Activated naive CD4-positive, alpha-beta T cell treated with anti-CD3 and anti-CD28 coated beads for 36 hours (primary cell): ENCODE data around the gene GRAMD1A. TPM values are rescaled to one million over a fixed set of nuclear protein-coding genes. Genes with fewer than 3 reads are reported as not detected.
"Not testable (repeated sequence)": the region's sequence is repeated elsewhere in the genome, so short reads cannot be mapped to it uniquely, and the experiment has no call there.

Experiments used
- CTCF ChIA-PET: fragments of 350-600 bp; sonication (Branson Sonifier 250); formaldehyde crosslinking; loops from one replicate; lab custom pipeline; 2021; ENCODE audit warnings: antibody characterized with exemption; lab: Charles Lee
- DNase-seq: peaks from one replicate; pipeline ENCODE4 v3.0.0-alpha.2; 2020
- H3K27ac Mint-ChIP-seq: one replicate; pipeline ENCODE4 v1.8.0; 2021; ENCODE audit warnings: mild to moderate bottlenecking, mixed read lengths
- H3K27me3 Mint-ChIP-seq: one replicate; pipeline ENCODE4 v1.8.0; 2021; ENCODE audit warnings: low read depth, mixed read lengths
- H3K36me3 Mint-ChIP-seq: one replicate; pipeline ENCODE4 v1.8.0; 2021; ENCODE audit warnings: low read depth, mixed read lengths
- H3K4me1 Mint-ChIP-seq: one replicate; pipeline ENCODE4 v1.8.0; 2021; ENCODE audit warnings: low read depth, mixed read lengths
- H3K4me3 Mint-ChIP-seq: one replicate; pipeline ENCODE4 v1.8.0; 2021; ENCODE audit warnings: mild to moderate bottlenecking, moderate library complexity, mixed read lengths
- H3K9me3 Mint-ChIP-seq: one replicate; pipeline ENCODE4 v1.8.0; 2021; ENCODE audit warnings: mixed read lengths
- intact Hi-C: fragments of 100-400 bp; cut with micrococcal nuclease; formaldehyde crosslinking; loops from one replicate; pipeline ENCODE4 v1.15.1; 2023
- total RNA-seq, 2 experiments: library from RNA; stranded (reverse); gene quantifications; one replicate each; pipeline ENCODE4 v1.2.3, GENCODE V29; 2021

GRAMD1A gene
- total RNA-seq, 2 experiments from 2014 or later, result 117 to 125 TPM

DNA sequence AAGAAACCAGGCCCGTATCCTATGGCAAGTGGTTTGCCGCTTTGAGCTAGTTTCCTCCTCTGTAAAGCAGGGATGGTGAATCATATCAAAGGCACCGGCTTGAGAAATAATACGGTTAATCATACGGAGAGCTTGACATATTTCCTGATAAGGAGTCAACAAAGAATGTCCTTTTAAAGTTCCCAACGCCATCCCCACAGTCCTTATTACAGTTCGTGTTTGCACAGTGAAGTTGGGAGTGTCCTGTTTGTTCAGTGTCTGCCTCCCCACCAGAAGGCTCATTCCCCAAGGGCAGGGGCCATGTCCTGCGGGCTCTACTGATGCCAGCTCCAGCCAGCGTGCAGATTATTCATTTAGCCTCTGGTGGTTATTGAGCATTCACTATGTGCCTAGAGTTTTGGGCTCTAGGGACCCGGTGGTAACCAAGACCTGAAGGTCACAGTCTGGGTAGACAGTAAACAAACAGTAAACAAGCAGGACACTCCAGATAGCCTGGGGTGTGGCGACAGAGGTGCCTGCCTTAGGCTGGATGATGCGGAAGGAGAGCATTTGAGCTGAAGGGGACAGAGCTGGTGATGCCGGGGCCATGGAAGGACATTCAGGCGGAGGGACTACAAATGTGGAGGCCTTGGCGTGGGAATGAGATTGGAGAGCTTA lies 6.3 kb downstream of the GRAMD1A start:
- no peak for DNase-seq
- Mint-ChIP-seq H3K36me3 (peaks cover 36% of the 10 kb centered on the region), H3K27ac (peak overlapping the region; percentile 46), H3K27me3 (no peaks in the 10 kb centered on the region), H3K4me3 (no peak overlapping the region), H3K4me1 (peaks cover 65% of the 10 kb centered on the region), H3K9me3 (no peaks in the 10 kb centered on the region)
- intact Hi-C loops, result no loop called here
- CTCF ChIA-PET, result interaction anchor here (1.5 to 2.0 kb wide), 3 partner anchors 21 to 60 kb away, joined by 3 to 8 read pairs (median 6); no protein-coding TSS in a partner anchor

DNA sequence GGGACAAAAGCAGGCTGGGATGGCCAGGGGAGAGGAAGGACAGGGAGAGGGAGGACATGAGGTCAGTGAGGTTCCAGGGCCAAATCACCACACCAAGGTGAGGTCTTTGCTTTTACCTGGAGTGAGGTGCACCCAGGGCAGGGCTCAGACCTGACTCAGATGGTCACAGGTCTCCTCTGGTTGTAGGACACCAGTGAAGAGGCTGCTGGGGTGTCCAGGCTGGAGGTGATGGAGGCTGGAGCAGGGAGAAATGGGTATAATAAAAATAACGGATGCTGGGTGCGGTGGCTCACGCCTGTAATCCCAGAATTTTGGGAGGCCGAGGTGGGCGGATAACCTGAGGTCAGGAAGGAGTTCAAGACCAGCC lies 6.9 kb downstream of the GRAMD1A start:
- CTCF ChIA-PET, result interaction anchor here (1.5 to 2.0 kb wide), 3 partner anchors 21 to 60 kb away, joined by 3 to 8 read pairs (median 6); no protein-coding TSS in a partner anchor
- Mint-ChIP-seq H3K4me3 (no peak overlapping the region), H3K9me3 (no peaks in the 10 kb centered on the region), H3K4me1 (peaks cover 65% of the 10 kb centered on the region), H3K27ac (peak overlapping the region; percentile 46), H3K36me3 (peaks cover 31% of the 10 kb centered on the region), H3K27me3 (no peaks in the 10 kb centered on the region)
- DNase-seq, result no peak
- intact Hi-C loops, result no loop called here

DNA sequence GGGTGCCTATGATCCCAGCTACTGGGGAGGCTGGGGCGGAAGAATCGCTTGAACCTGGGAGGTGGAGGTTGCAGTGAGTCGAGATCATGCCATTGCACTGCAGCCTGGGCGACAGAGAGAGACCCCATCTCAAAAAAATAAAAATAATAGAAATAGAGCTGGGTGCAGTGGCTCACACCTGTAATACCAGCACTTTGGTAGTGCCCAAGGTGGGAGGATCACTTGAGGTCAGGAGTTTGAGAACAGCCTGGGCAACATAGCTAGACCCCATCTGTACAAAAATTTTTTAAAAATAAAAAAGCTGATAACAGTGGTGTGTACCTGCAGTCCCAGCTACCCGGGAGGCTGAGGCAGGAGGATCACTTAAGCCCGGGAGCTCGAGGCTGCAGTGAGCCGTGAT lies 7.3 kb downstream of the GRAMD1A start:
- H3K27ac Mint-ChIP-seq, H3K4me3 Mint-ChIP-seq, intact Hi-C loops, DNase-seq, H3K27me3 Mint-ChIP-seq, H3K9me3 Mint-ChIP-seq: not testable (repeated sequence)
- H3K4me1 Mint-ChIP-seq, result peaks cover 65% of the 10 kb centered on the region
- H3K36me3 Mint-ChIP-seq, result peaks cover 29% of the 10 kb centered on the region
- CTCF ChIA-PET, result interaction anchor here (1.3 to 2.0 kb wide), 2 partner anchors 34 to 37 kb away, joined by 4 to 8 read pairs; no protein-coding TSS in a partner anchor

DNA sequence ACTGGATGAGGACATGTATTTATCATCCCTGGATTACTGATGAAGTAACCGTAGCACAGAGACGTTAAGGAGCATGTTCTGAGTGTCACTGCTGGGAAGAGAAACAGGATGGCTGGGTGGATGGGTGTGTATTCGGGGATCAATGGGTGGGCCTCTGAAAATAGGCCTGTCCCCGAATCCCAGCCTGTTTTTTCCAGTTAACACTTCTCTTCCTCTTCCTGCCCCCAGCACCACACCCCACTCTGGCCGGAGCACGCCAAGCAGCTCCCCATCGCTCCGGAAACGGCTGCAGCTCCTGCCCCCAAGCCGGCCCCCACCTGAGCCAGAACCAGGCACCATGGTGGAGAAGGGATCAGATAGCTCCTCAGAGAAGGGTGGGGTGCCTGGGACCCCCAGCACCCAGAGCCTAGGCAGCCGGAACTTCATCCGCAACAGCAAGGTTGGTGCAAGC lies 8.8 kb downstream of the GRAMD1A start:
- H3K4me3 Mint-ChIP-seq, result no peak overlapping the region
- no peaks in the 10 kb centered on the region for H3K27me3 Mint-ChIP-seq
- H3K36me3 Mint-ChIP-seq, result peaks cover 34% of the 10 kb centered on the region
- CTCF ChIA-PET, result no interaction called here
- peaks cover 65% of the 10 kb centered on the region for H3K4me1 Mint-ChIP-seq
- no peaks in the 10 kb centered on the region for H3K9me3 Mint-ChIP-seq
- intact Hi-C loops, result no loop called here
- DNase-seq, result no peak
- H3K27ac Mint-ChIP-seq, result peak overlapping the region; percentile 30

DNA sequence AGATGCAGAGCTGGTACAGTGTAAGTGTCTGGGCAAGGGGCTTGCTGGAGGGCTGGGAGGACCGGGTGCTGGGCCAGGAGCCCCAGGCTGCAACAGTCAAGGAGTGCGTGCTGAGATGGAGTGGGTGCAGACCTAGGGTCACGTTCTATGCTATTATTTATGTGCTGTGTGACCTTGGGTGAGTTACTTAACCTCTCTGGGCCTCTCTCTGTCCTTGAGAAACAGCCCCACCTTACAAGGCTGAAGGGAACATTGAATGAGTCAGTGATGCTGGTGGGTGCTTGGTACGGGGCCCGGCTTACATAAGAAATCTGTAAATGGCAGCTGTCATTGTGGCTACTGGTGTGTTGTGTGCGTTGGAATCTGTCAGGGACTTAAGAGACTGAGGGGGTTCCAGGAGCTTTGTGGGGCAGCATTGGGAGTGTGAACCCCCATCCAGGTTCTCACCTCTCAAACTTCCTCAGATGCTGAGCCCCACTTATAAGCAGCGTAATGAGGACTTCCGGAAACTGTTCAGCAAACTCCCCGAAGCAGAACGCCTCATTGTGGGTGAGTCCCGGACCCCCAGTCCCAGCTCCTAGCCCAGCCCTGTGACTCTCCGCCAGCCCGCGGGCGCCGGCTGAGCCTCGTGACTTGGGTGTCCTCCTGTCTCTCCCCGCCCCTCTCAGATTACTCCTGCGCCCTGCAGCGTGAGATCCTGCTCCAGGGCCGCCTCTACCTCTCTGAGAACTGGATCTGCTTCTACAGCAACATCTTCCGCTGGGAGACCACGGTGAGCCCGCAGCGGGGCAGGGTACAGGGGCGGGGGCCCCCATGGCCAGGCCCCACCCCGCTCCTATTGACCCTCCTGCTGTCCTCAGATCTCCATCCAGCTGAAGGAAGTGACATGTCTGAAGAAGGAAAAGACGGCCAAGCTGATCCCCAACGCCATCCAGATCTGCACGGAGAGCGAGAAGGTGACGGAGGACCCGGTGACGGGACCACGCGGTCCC lies 9.6 kb downstream of the GRAMD1A start:
- H3K4me3 Mint-ChIP-seq, result no peak overlapping the region
- intact Hi-C loops, result loop anchor here (5.0 kb wide), 1 partner anchor 372 kb away; no protein-coding TSS in a partner anchor
- H3K9me3 Mint-ChIP-seq, result no peaks in the 10 kb centered on the region
- no peaks in the 10 kb centered on the region for H3K27me3 Mint-ChIP-seq
- peaks cover 36% of the 10 kb centered on the region for H3K36me3 Mint-ChIP-seq
- H3K4me1 Mint-ChIP-seq, result peaks cover 66% of the 10 kb centered on the region
- CTCF ChIA-PET, result interaction anchor here (8.4 kb wide), 1 partner anchor 38 kb away, joined by 110 read pairs; no protein-coding TSS in a partner anchor
- DNase-seq, result no peak
- H3K27ac Mint-ChIP-seq, result peak overlapping the region; percentile 90

GRCh38 chr19:35011091-35011689 lies 11.1 kb downstream of the GRAMD1A start:
- DNase-seq, result peak; percentile 28
- Mint-ChIP-seq H3K4me3 (no peak overlapping the region), H3K27ac (peak overlapping the region; percentile 90), H3K36me3 (peaks cover 43% of the 10 kb centered on the region), H3K4me1 (peaks cover 65% of the 10 kb centered on the region), H3K9me3 (no peaks in the 10 kb centered on the region), H3K27me3 (no peaks in the 10 kb centered on the region)
- CTCF ChIA-PET, result interaction anchor here (2.1 to 8.4 kb wide), 2 partner anchors 10 to 40 kb away, joined by 13 to 110 read pairs; partner anchors contain the start of gene GRAMD1A
- intact Hi-C loops, result loop anchor here (5.0 kb wide), 1 partner anchor 374 kb away; no protein-coding TSS in a partner anchor

DNA sequence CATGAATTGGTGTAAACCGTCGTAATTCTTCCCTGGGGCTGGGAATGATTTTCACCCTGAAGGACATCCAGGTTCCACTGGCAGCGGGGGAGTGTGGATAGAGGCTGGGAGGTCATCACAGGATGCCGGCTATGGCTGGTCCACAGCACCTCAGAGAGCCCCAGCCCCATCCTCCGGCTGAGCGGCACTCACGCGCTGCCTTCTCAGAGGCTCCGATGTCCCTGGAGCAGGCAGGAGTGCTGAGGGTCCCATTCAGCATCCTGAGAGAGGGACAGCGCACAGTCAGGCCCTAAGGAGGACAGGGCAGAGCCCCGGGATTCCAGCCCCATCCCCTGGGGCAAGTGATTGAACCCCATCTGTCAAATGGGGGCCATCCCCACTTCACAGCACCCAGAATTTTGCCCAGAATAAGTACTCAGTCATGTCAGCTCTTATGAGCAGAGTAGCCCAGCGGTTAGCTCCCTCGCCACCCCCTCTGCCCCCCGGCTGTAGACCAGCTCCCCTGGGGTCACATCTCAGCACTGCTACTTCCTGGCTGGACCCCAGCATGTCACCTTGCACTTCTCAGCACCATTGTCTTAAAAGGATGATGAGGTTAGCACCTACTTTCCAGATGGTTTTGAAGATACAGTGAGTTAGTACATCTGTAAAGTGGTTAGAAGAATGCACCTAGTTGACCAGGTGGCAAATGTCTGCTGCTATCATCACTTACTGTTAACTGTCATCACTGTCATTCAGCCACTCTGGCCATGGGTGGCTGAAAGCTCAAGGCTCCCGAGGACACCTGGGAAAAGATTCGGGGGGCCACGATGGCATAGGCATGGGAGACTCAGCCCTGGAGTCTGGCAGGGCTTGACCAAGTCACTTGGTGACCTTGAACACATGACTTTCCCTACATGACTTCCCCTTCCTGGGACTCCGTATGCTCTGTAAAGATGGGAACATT lies 11.9 kb downstream of the GRAMD1A start:
- intact Hi-C loops, result loop anchor here (5.0 kb wide), 1 partner anchor 375 kb away; no protein-coding TSS in a partner anchor
- peaks cover 37% of the 10 kb centered on the region for H3K36me3 Mint-ChIP-seq
- H3K27ac Mint-ChIP-seq, result peak overlapping the region; percentile 90
- H3K4me3 Mint-ChIP-seq, result no peak overlapping the region
- CTCF ChIA-PET, result interaction anchor here (0.6 to 8.4 kb wide), 12 partner anchors 9 to 49 kb away, joined by 3 to 110 read pairs (median 4); partner anchors contain the start of gene GRAMD1A
- H3K9me3 Mint-ChIP-seq, result no peaks in the 10 kb centered on the region
- H3K4me1 Mint-ChIP-seq, result peaks cover 59% of the 10 kb centered on the region
- H3K27me3 Mint-ChIP-seq, result no peaks in the 10 kb centered on the region
- no peak for DNase-seq

DNA sequence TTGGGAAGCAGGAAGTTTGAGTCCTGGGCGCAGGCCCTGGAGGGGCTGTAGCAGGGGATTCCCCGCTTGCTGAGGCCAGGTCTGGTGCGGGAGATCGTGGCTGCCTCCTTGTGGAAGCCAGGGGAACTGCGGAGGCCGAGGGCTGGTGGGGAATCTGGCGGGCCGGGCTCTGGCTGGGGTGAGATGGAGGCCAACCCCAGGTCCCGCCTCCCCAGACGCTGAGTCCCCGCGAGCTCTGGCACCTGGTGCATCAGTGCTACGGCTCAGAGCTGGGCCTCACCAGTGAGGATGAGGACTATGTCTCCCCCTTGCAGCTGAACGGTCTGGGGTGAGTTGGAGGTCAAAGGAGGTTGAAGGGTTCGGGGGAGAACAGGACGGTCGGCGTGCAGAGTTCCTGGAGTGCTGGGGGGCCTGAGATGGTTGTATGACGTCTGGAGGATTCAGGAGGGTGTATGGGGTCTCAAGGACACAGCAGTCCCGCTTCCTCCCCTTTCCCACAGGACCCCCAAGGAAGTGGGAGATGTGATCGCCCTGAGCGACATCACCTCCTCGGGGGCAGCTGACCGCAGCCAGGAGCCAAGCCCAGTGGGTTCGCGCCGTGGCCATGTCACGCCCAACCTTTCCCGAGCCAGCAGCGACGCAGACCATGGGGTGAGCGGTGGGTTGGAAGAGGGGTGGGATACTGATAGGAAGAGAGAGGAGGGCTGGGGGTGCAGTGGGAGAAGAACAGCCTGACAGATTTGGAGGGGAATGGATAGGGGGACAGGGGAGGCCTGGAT lies 13.1 kb downstream of the GRAMD1A start:
- CTCF ChIA-PET, result interaction anchor here (0.6 to 8.4 kb wide), 19 partner anchors 8 to 174 kb away, joined by 3 to 110 read pairs (median 4); partner anchors contain the start of gene GRAMD1A
- Mint-ChIP-seq H3K27me3 (no peaks in the 10 kb centered on the region), H3K4me3 (peak overlapping the region; percentile 60), H3K36me3 (peaks cover 47% of the 10 kb centered on the region), H3K9me3 (no peaks in the 10 kb centered on the region), H3K27ac (peak overlapping the region; percentile 90), H3K4me1 (peaks cover 57% of the 10 kb centered on the region)
- DNase-seq, result peak; percentile 87
- intact Hi-C loops, result loop anchor here (1.0 to 5.0 kb wide), 3 partner anchors 12 to 376 kb away; no protein-coding TSS in a partner anchor

GRCh38 chr19:35013820-35014754 lies 14.0 kb downstream of the GRAMD1A start:
- H3K36me3 Mint-ChIP-seq, result peaks cover 52% of the 10 kb centered on the region
- H3K4me1 Mint-ChIP-seq, result peaks cover 57% of the 10 kb centered on the region
- H3K9me3 Mint-ChIP-seq, result no peaks in the 10 kb centered on the region
- intact Hi-C loops, result loop anchor here (1.0 to 5.0 kb wide), 3 partner anchors 13 to 377 kb away; no protein-coding TSS in a partner anchor
- H3K27ac Mint-ChIP-seq, result peak overlapping the region; percentile 90
- DNase-seq, result peak; percentile 70
- H3K4me3 Mint-ChIP-seq, result peak overlapping the region; percentile 60
- CTCF ChIA-PET, result interaction anchor here (0.6 to 8.4 kb wide), 10 partner anchors 11 to 43 kb away, joined by 3 to 110 read pairs (median 4); partner anchors contain the start of gene GRAMD1A
- H3K27me3 Mint-ChIP-seq, result no peaks in the 10 kb centered on the region
